ENCODE data around the gene ITPR3.
A peak's percentile ranks its signal among the peaks of the same experiment; 100 is the strongest.

The ITPR3 gene

DNA sequence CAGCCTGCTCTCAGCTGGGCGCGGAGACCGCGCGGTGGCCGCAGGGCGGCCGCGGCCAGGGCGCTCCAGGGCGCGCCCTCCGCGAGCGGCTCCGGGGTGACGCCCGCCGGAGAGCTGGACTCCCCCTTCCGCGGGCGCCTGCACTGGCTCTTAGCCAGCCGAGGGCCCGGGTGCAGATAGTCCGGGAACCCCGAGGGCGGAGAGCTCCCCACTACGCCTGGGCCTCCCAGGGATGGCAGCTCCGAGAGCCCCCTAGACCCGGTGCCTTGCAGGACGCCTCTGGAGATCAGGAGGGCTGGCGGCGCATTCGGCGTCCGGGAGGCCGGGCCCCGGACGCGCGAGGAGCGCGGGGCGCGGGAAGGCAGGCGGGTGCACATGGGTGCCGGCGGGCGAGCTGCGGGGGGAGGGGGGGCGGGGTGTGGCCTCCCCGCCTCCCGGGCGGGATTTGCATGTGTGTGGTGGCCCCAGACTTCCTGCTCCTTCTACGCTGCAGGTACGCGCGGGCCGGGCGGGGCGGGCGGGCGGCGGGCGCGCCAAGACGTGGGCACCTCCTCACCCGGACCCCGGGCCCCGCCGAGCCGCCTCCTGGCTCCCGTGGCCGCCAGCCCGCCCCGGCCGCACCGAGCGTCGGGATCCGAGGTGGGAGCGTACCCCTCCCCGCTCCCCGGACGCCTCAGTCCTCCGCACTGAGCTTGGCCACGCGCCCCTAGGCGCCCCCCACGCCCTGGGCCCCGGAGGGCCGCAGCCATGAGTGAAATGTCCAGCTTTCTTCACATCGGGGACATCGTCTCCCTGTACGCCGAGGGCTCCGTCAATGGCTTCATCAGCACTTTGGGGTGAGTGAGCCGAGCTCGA lies at the start of gene ITPR3:
Gene ITPR3 (plus strand): TSS at position 467 of the 855 bp plus-strand sequence. CDS start 281 bp downstream, at position 748.
- TF ChIP-seq, protein P1, sequence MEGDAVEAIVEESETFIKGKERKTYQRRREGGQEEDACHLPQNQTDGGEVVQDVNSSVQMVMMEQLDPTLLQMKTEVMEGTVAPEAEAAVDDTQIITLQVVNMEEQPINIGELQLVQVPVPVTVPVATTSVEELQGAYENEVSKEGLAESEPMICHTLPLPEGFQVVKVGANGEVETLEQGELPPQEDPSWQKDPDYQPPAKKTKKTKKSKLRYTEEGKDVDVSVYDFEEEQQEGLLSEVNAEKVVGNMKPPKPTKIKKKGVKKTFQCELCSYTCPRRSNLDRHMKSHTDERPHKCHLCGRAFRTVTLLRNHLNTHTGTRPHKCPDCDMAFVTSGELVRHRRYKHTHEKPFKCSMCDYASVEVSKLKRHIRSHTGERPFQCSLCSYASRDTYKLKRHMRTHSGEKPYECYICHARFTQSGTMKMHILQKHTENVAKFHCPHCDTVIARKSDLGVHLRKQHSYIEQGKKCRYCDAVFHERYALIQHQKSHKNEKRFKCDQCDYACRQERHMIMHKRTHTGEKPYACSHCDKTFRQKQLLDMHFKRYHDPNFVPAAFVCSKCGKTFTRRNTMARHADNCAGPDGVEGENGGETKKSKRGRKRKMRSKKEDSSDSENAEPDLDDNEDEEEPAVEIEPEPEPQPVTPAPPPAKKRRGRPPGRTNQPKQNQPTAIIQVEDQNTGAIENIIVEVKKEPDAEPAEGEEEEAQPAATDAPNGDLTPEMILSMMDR (IDR thresholded peaks at IDR 0.05): no peak
- DNase-seq (ENCODE audit: low spot score): no peak
- H3K27ac ChIP-seq: peak within 1 kb of the TSS; percentile 38 to 89
- H3K4me3 ChIP-seq: peak within 1 kb of the TSS; percentile 86

DNA sequence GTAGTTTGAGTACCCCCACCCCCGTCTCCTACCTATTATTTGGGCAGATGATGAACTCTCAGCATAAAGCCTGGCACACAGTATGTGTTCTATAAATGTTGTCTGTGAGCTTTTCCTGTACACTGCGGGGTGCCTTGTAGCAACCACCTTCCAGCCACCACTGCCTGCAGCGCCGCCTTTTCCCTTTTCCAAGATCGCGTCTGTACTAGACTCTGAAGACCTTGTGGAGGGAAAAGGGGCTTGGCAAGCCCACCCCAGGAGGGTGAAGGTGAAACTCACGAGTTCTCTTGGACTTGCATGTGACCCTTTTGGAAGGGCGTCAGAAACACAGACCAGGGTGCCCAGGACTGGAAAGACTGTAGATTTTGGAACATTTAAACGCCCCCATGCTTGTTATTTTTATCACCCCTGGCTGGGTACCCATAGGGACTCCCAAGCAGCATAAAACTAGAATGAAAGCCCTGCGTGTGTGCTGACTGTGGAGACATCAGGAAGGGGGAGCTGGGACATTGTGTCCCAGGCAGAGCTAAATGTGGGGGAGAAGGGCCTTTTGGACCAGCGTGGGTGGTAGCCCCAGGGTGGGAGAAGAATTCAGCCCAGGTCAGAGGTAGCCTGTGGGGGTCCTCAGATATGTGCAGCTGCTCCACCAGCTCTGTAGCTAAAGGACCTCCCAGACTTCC lies 49.3 kb upstream of the ITPR3 start:
- TF ChIP-seq, protein P1 (IDR thresholded peaks at IDR 0.05): no peak
- Histone ChIP-seq H3K4me3 (peak overlapping the region; percentile 76), H3K27ac (peak overlapping the region; percentile 88 to 89)
- DNase-seq (ENCODE audit: low spot score): no peak

DNA sequence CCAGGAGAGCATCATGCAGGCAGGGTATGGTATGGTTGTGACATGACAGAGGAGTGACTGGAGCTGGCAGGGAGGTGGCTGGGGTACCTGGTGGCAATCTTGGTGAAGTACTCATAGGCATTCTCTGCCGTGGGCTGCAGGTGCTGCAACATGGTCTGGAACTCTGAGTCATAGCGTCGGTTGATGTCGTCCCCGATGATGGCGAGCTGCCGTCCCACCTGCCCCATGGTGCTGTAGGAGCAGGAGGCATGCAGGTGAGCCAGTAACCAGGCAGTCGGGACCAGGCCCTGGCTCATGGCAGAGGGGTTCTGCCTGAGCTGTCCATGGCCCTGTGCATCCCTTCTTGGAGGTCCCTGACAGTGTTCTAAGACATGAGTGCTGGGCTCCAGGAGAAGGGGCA lies 45.9 kb upstream of the ITPR3 start:
- no peak overlapping the region for H3K27ac ChIP-seq
- TF ChIP-seq, protein P1 (IDR thresholded peaks at IDR 0.05): no peak
- DNase-seq (ENCODE audit: low spot score): no peak

DNA sequence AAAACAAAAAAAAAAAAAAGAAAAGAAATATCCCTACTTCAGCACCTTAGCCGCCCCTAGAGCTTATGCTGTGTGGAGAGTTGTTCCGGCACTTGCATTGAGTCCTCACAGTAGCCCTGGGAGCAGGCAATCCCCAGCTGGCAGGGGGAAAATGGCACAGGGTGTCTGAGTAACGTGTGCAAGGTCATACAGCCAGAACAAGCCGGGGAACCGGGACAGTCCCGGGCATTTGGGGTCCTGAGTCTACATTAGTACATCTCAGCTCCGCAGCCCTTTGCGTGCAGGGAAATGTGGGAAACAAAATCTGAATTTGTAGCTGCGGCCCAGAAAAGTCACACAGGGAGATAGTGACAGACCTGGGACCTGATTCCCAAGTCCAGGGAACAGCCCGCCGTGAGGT lies 44.5 kb upstream of the ITPR3 start:
- Histone ChIP-seq H3K27ac (peak overlapping the region in 1 of 2 donors; percentile 74), H3K4me3 (no peak overlapping the region)
- no peak for DNase-seq (ENCODE audit: low spot score)
- TF ChIP-seq, protein P1 (IDR thresholded peaks at IDR 0.05): no peak

More for the DNA sequence above, 45.9 kb upstream of the ITPR3 start:
- H3K4me3 ChIP-seq: no peak overlapping the region

DNA sequence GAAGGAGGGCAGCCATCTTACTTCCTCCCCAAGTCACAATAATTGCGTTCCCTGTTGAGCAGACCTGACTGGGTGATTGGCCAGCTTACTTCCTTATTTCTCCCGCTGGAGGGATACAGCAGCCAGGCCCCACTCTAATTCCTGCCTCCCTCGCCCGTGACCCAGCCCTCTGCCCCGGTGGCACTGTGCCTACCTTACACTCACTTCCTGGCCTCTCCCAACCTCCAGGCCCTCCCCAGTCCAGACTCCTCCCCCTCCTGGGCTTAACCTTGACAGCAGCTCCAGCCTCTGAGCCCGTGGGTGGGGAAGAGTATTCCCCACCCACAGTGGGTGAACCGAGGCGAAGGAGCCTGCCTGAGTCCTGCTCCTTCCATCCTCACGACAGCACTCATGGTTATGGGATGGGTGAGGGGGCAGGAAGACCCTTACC lies 44.0 kb upstream of the ITPR3 start:
- H3K27ac ChIP-seq: peak overlapping the region in 1 of 2 donors; percentile 74
- H3K4me3 ChIP-seq: no peak overlapping the region
- TF ChIP-seq, protein P1 (IDR thresholded peaks at IDR 0.05): no peak
- DNase-seq (ENCODE audit: low spot score): no peak

DNA sequence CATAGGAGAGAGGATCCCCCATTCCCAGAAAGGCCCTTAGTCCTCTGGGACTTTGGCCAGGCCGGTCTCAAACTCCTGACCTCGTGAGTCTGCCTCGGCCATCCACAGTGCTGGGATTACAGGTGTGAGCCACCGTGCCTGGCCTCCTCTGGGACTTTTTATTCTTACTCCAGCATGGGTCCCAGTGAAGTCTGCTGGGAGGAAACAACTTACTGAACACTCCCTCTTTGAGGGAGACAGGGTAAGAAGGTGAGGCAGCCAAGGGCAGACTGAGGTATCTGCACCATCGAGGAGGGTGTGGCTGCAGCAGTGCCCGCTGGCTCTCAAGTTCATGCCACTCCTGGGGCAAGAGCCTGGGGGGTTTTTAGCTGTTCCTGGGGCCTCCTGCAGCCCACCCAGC lies 43.4 kb upstream of the ITPR3 start:
- Histone ChIP-seq H3K27ac (peak overlapping the region in 1 of 2 donors; percentile 74), H3K4me3 (no peak overlapping the region)
- TF ChIP-seq, protein P1 (IDR thresholded peaks at IDR 0.05): no peak
- no peak for DNase-seq (ENCODE audit: low spot score)
